Adipose tissue (tissue), 3 donors: ENCODE data around the gene SHLD2. TPM values are rescaled to one million over a fixed set of nuclear protein-coding genes. Genes with fewer than 3 reads are reported as not detected.
"Not testable (repeated sequence)": the region's sequence is repeated elsewhere in the genome, so short reads cannot be mapped to it uniquely, and the experiment has no call there.

Experiments
- H3K27ac ChIP-seq: one replicate; pipeline ENCODE4 v1.5.1; 2013; ENCODE audit warnings: low read depth, low read length
- WGBS, 3 donors: extraction: QIAGEN DNeasy Blood & Tissue Kit; methylation state at CpG; one replicate each; pipeline ENCODE4 v1.1.7; 2013; 5-methylcytosine and 5-hydroxymethylcytosine counted together
- polyA plus RNA-seq, 3 donors: library from polyadenylated mRNA; stranded (reverse); fragments of 200-250 nt; gene quantifications; one replicate each; pipeline ENCODE4 v1.2.3, GENCODE V29; 2013
- donor health status: healthy with polysubstance abuse.
- donor health status: Bipolar disorder and iron deficiency.
- donor health status: healthy.

Gene SHLD2
- polyA plus RNA-seq, 3 donors = 9.0 to 21.7 (median 15.0) TPM

- 29 to 61% (median 56%) methylated on average over 1 of the region's 1 CpG for WGBS, 3 donors
- H3K27ac ChIP-seq = not testable (repeated sequence)
Observed at GRCh38 chr10:87082219-87082618, 12.8 kb upstream of the SHLD2 start.

DNA sequence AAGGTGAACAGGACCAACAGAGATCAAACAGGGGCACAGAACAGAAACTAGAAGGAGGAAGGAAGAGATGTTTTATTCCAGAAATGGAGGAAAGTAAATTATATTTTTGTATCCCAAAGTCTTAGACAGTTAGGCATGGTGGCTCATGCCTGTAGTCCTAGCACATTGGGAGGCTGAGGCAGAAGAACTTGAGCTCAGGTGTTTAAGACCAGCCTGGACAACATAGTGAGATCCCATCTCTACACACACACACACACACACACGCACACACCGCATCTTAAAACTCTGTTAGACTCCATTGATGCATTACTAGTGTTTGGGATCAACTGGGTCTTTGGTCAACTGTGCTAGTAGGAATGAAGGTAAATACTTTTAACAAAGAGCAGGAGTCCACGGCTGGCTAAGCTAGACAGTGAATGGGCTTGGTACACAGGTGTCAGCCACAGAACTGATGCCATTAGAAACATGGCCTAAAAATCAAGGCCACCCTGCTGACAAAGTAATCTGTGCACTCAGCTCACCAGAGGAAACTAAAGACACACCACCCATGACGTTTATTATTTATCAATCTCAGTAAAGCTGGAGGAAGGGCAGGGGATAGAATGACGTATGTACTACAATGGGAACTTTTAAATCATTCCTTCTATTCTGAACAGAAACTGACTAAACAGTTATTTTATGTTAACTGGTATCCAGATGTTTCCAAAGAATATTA, 11.3 kb upstream of the SHLD2 start:
- WGBS, 3 donors = 35 to 47% (median 45%) methylated on average over 5 of the region's 5 CpGs
- not testable (repeated sequence) for H3K27ac ChIP-seq

- not testable (repeated sequence) for H3K27ac ChIP-seq
Observed at GRCh38 chr10:87084291-87084782, 10.7 kb upstream of the SHLD2 start.

- 88 to 93% (median 89%) methylated on average over 1 of the region's 1 CpG for WGBS, 3 donors
- H3K27ac ChIP-seq = no peak overlapping the region
Observed at GRCh38 chr10:87085537-87085936, 9.5 kb upstream of the SHLD2 start.

- 44 to 94% (median 92%) methylated on average over 4 of the region's 4 CpGs for WGBS, 3 donors
- H3K27ac ChIP-seq = no peak overlapping the region
Observed at GRCh38 chr10:87089746-87090145, 5.3 kb upstream of the SHLD2 start.

GRCh38 chr10:87090779-87091178, 4.2 kb upstream of the SHLD2 start:
- 56 to 86% (median 80%) methylated on average over 4 of the region's 4 CpGs for WGBS, 3 donors
- H3K27ac ChIP-seq = no peak overlapping the region

GRCh38 chr10:87092376-87092860, 2.6 kb upstream of the SHLD2 start:
- no peak overlapping the region for H3K27ac ChIP-seq
- WGBS, 3 donors = 10 to 34% (median 21%) methylated on average over 7 of the region's 7 CpGs

DNA sequence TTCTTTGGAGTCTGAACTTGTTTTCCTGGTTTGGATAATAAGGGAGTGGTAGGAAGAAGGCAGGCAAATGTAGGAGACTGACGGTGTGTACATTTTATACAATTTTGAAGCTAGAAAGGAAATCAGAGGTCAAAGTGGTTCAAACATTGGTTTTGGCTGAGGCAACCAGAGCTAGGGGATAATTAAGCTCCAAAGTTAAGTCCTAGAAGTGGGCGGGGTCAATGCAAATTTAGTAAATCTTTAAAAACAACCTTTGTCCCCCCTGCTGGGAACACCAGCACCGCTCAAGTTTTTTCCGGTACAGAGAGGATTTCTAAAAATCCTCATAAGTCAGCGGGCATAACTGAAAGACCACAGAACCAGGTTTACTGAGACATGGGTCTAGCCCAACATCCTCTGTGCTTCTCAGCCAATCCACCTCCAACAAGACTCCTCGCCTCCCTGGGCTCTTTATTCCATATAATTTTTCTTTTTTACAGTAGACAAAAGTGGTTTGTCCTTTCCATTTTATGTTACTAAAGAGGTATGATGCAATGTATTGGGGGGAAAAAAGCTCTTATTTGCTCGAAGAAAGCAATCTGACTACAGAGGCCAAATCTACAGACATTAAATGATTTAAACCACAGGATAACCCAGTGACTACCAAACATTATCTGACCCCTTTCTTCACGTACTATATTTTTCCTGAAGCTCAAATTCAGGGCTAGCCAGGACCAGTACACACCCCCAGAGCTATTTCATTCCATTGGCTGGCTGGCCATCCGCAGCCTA, 2.0 kb upstream of the SHLD2 start:
- WGBS, 3 donors = 2 to 6% (median 3%) methylated on average over 9 of the region's 9 CpGs

GRCh38 chr10:87093632-87094372, 1.2 kb upstream of the SHLD2 start:
- WGBS, 3 donors = 1 to 2% (median 1%) methylated on average over 34 to 39 of the region's 39 CpGs
- peak overlapping the region; percentile 97 for H3K27ac ChIP-seq

More for the DNA sequence above, 2.0 kb upstream of the SHLD2 start:
- no peak overlapping the region for H3K27ac ChIP-seq

- peak overlapping the region; percentile 83 for H3K27ac ChIP-seq
- WGBS, 3 donors = 0 to 1% (median 1%) methylated on average over 48 to 60 of the region's 60 CpGs
Observed at GRCh38 chr10:87095236-87095945, 385 bp downstream of the SHLD2 start.

- 93 to 95% (median 94%) methylated on average over 2 of the region's 2 CpGs for WGBS, 3 donors
- H3K27ac ChIP-seq = no peak overlapping the region
Observed at GRCh38 chr10:87101996-87102395, 7.0 kb downstream of the SHLD2 start.

DNA sequence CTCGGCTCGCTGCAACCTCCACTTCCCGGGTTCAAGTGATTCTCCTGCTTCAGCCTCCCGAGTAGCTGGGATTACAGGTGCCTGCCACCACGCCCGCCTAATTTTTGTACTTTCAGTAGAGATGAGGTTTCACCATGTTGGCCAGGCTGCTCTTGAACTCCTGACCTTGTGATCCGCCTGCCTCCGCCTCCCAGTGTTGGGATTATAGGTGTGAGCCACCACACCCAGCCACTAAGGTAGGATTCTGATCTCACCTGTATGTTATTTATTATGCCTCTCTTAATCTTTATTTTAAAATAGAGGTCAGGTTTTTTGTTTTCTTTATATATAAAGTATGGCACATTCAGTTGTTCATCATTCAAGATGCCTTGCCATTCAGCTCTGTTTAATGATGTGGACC, 9.7 kb downstream of the SHLD2 start:
- not testable (repeated sequence) for H3K27ac ChIP-seq
- 87 to 98% (median 96%) methylated on average over 8 of the region's 8 CpGs for WGBS, 3 donors

DNA sequence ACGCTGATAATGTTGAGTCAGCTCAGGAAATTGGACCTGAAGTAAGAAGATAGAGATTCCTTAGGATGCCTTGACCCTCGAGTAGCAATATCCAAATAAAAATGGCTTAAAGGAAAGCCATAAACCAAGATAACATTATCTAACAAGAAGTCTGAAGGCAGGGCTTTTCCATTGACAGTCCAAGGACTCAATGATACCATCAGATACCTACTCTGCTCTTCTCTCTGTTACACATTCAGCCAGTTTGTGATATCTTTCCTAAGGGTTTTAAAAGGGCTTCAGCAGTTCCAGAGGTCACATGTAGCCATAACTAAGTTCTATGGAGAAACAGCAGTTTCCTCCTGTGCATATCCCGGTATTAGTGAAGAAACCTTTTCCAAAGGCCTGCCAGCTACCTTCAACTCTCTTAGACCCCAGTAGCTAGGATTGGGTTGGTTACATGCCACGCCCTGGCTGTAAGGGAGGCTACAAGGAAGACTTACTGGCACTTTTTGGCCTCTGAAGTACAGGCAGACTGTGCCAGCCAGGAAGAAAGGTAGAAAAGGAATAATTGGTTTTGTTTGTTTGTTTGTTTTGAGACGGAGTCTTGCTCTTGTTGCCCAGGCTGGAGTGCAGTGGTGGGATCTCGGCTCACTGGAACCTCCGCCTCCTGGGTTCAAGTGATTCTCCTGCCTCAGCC, 10.6 kb downstream of the SHLD2 start:
- 87 to 93% (median 91%) methylated on average over 7 of the region's 7 CpGs for WGBS, 3 donors
- H3K27ac ChIP-seq = no peak overlapping the region

DNA sequence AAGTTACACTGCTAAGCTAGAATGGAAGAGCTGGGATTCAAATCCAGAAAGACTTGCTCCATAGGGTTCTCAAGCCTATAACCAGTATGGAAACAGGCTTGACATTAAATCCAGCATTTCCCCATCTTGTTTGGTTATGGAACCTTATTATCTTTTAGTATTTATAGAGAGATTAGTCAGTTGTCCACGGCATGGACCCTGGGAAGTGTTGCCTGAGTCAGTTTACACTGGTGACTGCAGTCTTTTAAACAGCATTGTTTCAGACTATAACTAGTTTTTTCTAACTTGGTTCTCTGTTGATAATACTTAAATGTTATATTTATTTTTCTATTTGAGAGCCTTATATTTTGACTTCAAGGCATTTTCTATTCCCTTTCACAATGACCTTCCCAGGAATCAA, 23.1 kb downstream of the SHLD2 start:
- not testable (repeated sequence) for H3K27ac ChIP-seq
- 25 to 92% (median 83%) methylated on average over 1 of the region's 1 CpG for WGBS, 3 donors

DNA sequence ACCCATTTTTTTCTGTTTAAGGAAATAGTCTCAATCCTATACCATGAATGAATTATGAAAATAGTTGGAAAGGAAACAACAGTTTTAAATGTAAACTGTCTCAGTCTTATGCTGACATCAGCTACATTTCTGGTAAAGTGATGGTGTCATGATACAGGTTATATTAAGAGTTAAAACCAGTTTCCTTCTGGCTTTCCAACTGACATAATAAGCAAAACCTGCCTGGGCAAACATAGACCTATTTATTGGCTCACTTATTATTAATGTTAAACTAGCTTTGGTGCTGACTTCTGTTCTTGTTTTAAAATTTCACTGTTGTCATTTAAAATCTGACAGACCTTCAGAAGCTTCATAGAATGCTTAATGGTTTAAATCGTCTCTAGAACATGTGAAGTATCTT, 24.0 kb downstream of the SHLD2 start:
- not testable (repeated sequence) for H3K27ac ChIP-seq
- 83 to 100% methylated on average over 1 of the region's 1 CpG; no CpG with 5 or more reads in 1 of the 3 donors for WGBS, 3 donors

DNA sequence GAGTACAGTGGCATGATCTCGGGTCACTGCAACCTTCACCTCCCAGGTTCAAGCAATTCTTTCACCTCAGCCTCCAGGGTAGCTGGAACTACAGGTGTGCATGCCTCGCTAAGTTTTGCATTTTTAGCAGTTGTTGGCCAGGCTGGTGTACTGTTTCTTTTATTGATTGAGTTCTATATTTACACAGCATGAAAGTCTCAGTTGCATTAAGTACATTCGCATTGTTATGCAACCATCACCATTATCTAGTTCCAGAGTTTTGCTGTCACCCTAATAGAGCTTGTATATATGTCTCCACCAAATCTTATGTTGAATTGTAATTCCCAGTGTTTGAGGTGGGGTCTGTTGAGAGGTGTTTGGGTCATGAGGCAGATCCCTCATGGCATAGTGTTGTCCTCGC, 28.3 kb downstream of the SHLD2 start:
- WGBS, 3 donors = 30 to 91% (median 89%) methylated on average over 3 of the region's 4 CpGs

DNA sequence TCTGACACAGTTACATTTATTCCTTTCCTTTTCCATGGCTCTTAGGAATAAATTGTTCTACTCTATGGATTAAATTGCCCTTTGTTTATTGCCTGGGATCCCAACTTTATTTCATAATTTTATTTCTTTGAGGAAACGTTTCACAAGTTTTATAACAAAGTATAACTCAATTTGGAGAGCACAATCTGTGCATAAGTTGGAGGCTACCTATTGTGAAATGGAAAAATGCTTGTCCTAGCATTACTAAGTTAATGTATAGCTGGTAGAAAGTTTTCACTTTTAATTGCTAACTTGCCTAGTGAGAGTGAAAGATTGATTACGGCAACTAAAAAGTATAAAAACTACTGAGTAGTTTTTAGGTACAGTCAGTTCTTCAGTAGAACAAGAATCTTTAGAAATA, 32.0 kb downstream of the SHLD2 start:
- 100% methylated on average over 1 of the region's 2 CpGs; no CpG with 5 or more reads in 1 of the 3 donors for WGBS, 3 donors
- not testable (repeated sequence) for H3K27ac ChIP-seq

More for the DNA sequence above, 28.3 kb downstream of the SHLD2 start:
- H3K27ac ChIP-seq = not testable (repeated sequence)
